Astrocyte of the cerebellum (primary cell): ENCODE results near the gene PLXNA2.

Experiments used
- DNase-seq: peaks from one replicate; pipeline ENCODE4 v3.0.0-alpha.2; 2011; ENCODE audit warnings: low read depth
- H3K4me3 ChIP-seq: 2 replicates; pipeline ENCODE4 v1.5.1; 2011; ENCODE audit warnings: mild to moderate bottlenecking, low read depth, low read length, moderate library complexity
- CTCF ChIP-seq: IDR thresholded peaks from 2 replicates; pipeline ENCODE4 v1.5.1; 2012; ENCODE audit warnings: low read length, low read depth, moderate library complexity, mild to moderate bottlenecking; ENCODE audit errors: missing control alignments
- in situ Hi-C: cut with HindIII; loops from 2 replicates; pipeline ENCODE4 v1.10.0; 2017; ENCODE audit warnings: low sequenced_read_pairs

Gene PLXNA2

GRCh38 chr1:208008534-208008933 lies 235.7 kb downstream of the PLXNA2 start:
- in situ Hi-C loops = no loop called here
- no peak for DNase-seq
- no peak for TF ChIP-seq CTCF
- H3K4me3 ChIP-seq = no peak overlapping the region

- no peak for TF ChIP-seq CTCF
- in situ Hi-C loops = no loop called here
- DNase-seq = peak; percentile 51
- no peak overlapping the region for H3K4me3 ChIP-seq
These were observed 236.2 kb downstream of the PLXNA2 start for GRCh38 chr1:208007938-208008342.

- no peak for TF ChIP-seq CTCF
- no peak for DNase-seq
- no peak overlapping the region for H3K4me3 ChIP-seq
- in situ Hi-C loops = no loop called here
These were observed 236.8 kb downstream of the PLXNA2 start for GRCh38 chr1:208007319-208007937.

- H3K4me3 ChIP-seq = no peak overlapping the region
- in situ Hi-C loops = no loop called here
- TF ChIP-seq CTCF = no peak
- DNase-seq = no peak
These were observed 237.8 kb downstream of the PLXNA2 start for GRCh38 chr1:208006258-208006920.

GRCh38 chr1:208004851-208005250 lies 239.3 kb downstream of the PLXNA2 start:
- no peak overlapping the region for H3K4me3 ChIP-seq
- DNase-seq = no peak
- TF ChIP-seq CTCF = no peak
- in situ Hi-C loops = no loop called here

GRCh38 chr1:208003241-208003640 lies 240.9 kb downstream of the PLXNA2 start:
- no peak overlapping the region for H3K4me3 ChIP-seq
- DNase-seq = no peak
- no peak for TF ChIP-seq CTCF
- in situ Hi-C loops = no loop called here
